GM12864 (cell line): Measurements from ENCODE around the gene IKZF1.
A peak's percentile ranks its signal among the peaks of the same experiment; 100 is the strongest.

Experiments used
- DNase-seq: peaks from one replicate; pipeline ENCODE4 v3.0.0-alpha.2; 2011; ENCODE audit warnings: low read depth
- H3K4me3 ChIP-seq: 2 replicates; pipeline ENCODE4 v1.5.1; 2011; ENCODE audit warnings: mild to moderate bottlenecking, low read depth, low read length, control low read depth
- CTCF ChIP-seq: IDR thresholded peaks from 2 replicates; pipeline ENCODE4 v1.5.1; 2011; ENCODE audit warnings: low read depth, mild to moderate bottlenecking, moderate library complexity, low read length, control low read depth, inconsistent platforms; ENCODE audit errors: missing control alignments

IKZF1 gene

GRCh38 chr7:50304911-50305582 is 531 bp downstream of the IKZF1 start:
- peak; percentile 57 for DNase-seq
- H3K4me3 ChIP-seq, result peak overlapping the region; percentile 58
- no peak for TF ChIP-seq CTCF

DNA sequence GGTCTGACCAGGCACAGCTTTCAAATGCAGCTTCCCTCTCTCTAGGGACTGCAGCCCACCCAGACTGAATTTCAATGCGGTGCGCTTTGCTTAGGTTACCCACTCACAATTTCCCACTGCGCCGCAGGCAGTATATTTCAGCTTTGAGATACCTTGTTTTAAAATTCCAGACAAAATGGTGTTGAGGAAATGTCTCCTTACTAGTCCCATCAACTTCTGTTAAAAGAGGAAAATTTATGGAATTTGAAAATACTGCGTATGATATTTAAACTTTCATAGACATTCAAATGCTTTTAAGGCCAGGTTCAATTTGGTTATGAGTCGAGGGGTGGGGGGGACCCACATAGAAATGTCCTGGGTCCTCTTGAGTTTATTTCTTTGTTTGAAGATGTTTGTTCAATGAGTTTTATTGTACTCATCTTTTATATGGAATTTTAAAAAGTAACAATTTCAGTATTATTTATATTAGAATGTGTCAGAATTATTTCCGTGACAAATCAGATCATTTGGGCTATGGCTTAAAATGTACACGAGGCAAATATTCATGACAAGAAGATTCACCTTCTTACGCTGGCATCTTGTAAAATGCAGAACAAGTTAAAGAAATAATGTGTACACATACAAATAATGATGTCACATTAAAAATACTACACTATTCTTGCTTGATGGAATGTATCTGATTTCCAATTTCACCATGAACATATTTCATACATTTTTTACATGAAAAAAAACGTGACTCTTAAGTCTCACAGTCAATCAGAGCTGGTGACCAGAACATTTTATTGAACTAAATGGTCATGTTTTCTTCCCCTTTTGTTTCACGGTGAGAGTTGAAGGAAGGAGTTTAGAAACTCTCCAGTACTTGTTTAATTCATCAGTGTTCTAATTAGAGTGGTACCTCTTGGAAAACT is 1.3 kb downstream of the IKZF1 start:
- no peak for TF ChIP-seq CTCF
- peak overlapping the region; percentile 58 for H3K4me3 ChIP-seq
- no peak for DNase-seq

- H3K4me3 ChIP-seq, result peak overlapping the region; percentile 58
- DNase-seq, result no peak
- no peak for TF ChIP-seq CTCF
Measured at GRCh38 chr7:50306494-50307367, 2.2 kb downstream of the IKZF1 start.

- H3K4me3 ChIP-seq, result peak overlapping the region; percentile 58
- DNase-seq, result no peak
- TF ChIP-seq CTCF, result peak; percentile 33
Measured at GRCh38 chr7:50307368-50308032, 3.0 kb downstream of the IKZF1 start.

GRCh38 chr7:50308203-50308531 is 3.7 kb downstream of the IKZF1 start:
- peak overlapping the region; percentile 58 for H3K4me3 ChIP-seq
- DNase-seq, result no peak
- no peak for TF ChIP-seq CTCF

GRCh38 chr7:50308532-50309385 is 4.2 kb downstream of the IKZF1 start:
- peak overlapping the region; percentile 58 for H3K4me3 ChIP-seq
- DNase-seq, result no peak
- TF ChIP-seq CTCF, result no peak
